HG02759 (cell line): ENCODE results near the gene TNFRSF1A.
A peak's percentile ranks its signal among the peaks of the same experiment; 100 is the strongest.
"Not testable (repeated sequence)": the region's sequence is repeated elsewhere in the genome, so short reads cannot be mapped to it uniquely, and the experiment has no call there.

Experiments used
- ATAC-seq: cut with Tn5 transposase; IDR thresholded peaks from one replicate; pipeline ENCODE4 v1.9.1; 2021; ENCODE audit warnings: mild to moderate bottlenecking, moderate library complexity; ENCODE audit not compliant: unreplicated experiment

Gene TNFRSF1A

GRCh38 chr12:6338536-6338935 is 3.3 kb downstream of the TNFRSF1A start:
- ATAC-seq = not testable (repeated sequence)

- ATAC-seq = no peak
Observed at GRCh38 chr12:6337958-6338433, 3.9 kb downstream of the TNFRSF1A start.

GRCh38 chr12:6336889-6337853 is 4.7 kb downstream of the TNFRSF1A start:
- ATAC-seq = no peak

GRCh38 chr12:6336079-6336888 is 5.6 kb downstream of the TNFRSF1A start:
- ATAC-seq = peak; percentile 6

- peak; percentile 78 for ATAC-seq
Observed at GRCh38 chr12:6335451-6336078, 6.3 kb downstream of the TNFRSF1A start.

GRCh38 chr12:6334940-6335450 is 6.9 kb downstream of the TNFRSF1A start:
- no peak for ATAC-seq

GRCh38 chr12:6334359-6334758 is 7.5 kb downstream of the TNFRSF1A start:
- ATAC-seq = no peak

- no peak for ATAC-seq
Observed at GRCh38 chr12:6333566-6333965, 8.3 kb downstream of the TNFRSF1A start.

- no peak for ATAC-seq
Observed at GRCh38 chr12:6333029-6333428, 8.8 kb downstream of the TNFRSF1A start.

GRCh38 chr12:6332459-6332858 is 9.4 kb downstream of the TNFRSF1A start:
- ATAC-seq = no peak

- ATAC-seq = no peak
Observed at GRCh38 chr12:6330999-6331714, 10.7 kb downstream of the TNFRSF1A start.

- peak; percentile 77 for ATAC-seq
Observed at GRCh38 chr12:6330192-6330591, 11.7 kb downstream of the TNFRSF1A start.

- no peak for ATAC-seq
Observed at GRCh38 chr12:6329703-6330064, 12.2 kb downstream of the TNFRSF1A start.

GRCh38 chr12:6328945-6329702 is 12.8 kb downstream of the TNFRSF1A start:
- ATAC-seq = no peak

GRCh38 chr12:6328045-6328779 is 13.7 kb downstream of the TNFRSF1A start:
- no peak for ATAC-seq

- no peak for ATAC-seq
Observed at GRCh38 chr12:6327229-6328041, 14.4 kb downstream of the TNFRSF1A start.

- ATAC-seq = no peak
Observed at GRCh38 chr12:6326316-6327228, 15.3 kb downstream of the TNFRSF1A start.
